HepG2 (cell line): ENCODE data around the gene GPC6. TPM values are rescaled to one million over a fixed set of nuclear protein-coding genes. Genes with fewer than 3 reads are reported as not detected.

ENCODE experiments used
- ATAC-seq: fragments of 200-7000 bp; cut with Tn5 transposase; 3 replicates; pipeline ENCODE4 v1.9.1; 2020; ENCODE audit warnings: mild to moderate bottlenecking, moderate library complexity
- BruUV-seq: library from RNA; stranded (reverse); fragments of 400-500 nt; replicated peaks from 2 replicates; lab custom pipeline; 2021; lab: Mats Ljungman, UMichigan
- CTCF ChIA-PET: fragments of 300-600 bp; formaldehyde crosslinking; extraction: SDS; loops from one replicate; lab custom pipeline; 2021; ENCODE audit warnings: low total read pairs, inconsistent platforms, low intra/inter-chr PET ratio; lab: Yijun Ruan, JAX
- POLR2A ChIA-PET: fragments of 350-600 bp; sonication (Branson Sonifier 250); formaldehyde crosslinking; loops from one replicate; lab custom pipeline; 2020; ENCODE audit warnings: antibody characterized with exemption, inconsistent platforms; lab: Yijun Ruan, JAX
- DNase-seq: peaks from one replicate; pipeline ENCODE4 v3.0.0-alpha.2; 2015; ENCODE audit warnings: low spot score
- FAIRE-seq: peaks from 3 replicates; lab custom pipeline; 2011; peaks lifted over from hg19 to GRCh38; lab: Jason Lieb, UNC
- H2AFZ ChIP-seq: one replicate; pipeline ENCODE4 v1.6.1; 2011; ENCODE audit warnings: low read length, inconsistent platforms
- H3K27ac ChIP-seq: fragments of 300-600 bp; 3 replicates; pipeline ENCODE4 v1.8.0; 2011; ENCODE audit warnings: mixed run types, mild to moderate bottlenecking, mixed read lengths, low read length, inconsistent platforms; ENCODE audit not compliant: insufficient read depth; ENCODE audit errors: extremely low read length
- H3K27me3 ChIP-seq, 2 experiments: fragments of 200-600 bp in 1 of 2; 2 replicates in 1 of 2; 3 replicates in 1 of 2; pipeline versions ENCODE4 v1.6.0 to v1.8.0; 2011; ENCODE audit warnings: low read length in 2 of 2, mild to moderate bottlenecking in 2 of 2, moderate library complexity in 2 of 2, inconsistent platforms in 1 of 2; ENCODE audit not compliant: insufficient read depth in 2 of 2, control insufficient read depth in 1 of 2
- H3K36me3 ChIP-seq, 2 experiments: fragments of 200-600 bp in 1 of 2; replicated peaks in 1 of 2; 2 replicates in 1 of 2; 3 replicates in 1 of 2; pipeline versions ENCODE4 v1.5.1 to v1.8.0; 2011; ENCODE audit warnings: low read length in 2 of 2, inconsistent platforms in 1 of 2; ENCODE audit not compliant: insufficient read depth in 2 of 2, control insufficient read depth in 1 of 2
- H3K4me1 ChIP-seq: 2 replicates; pipeline ENCODE4 v1.5.1; 2012; ENCODE audit warnings: low read length, inconsistent platforms; ENCODE audit not compliant: insufficient read depth
- H3K4me2 ChIP-seq: 2 replicates; pipeline ENCODE4 v1.6.0; 2011; ENCODE audit warnings: low read depth, low read length, inconsistent platforms
- H3K4me3 ChIP-seq, 3 experiments: fragments of 200-600 bp in 1 of 3; sonication (generic), shearing (Covaris generic) in 1 of 3; replicated peaks in 1 of 3; 2 replicates each; pipeline ENCODE4 v1.5.1; 2011 to 2016; ENCODE audit warnings: low read length in 3 of 3, inconsistent platforms in 2 of 3, low read depth in 2 of 3, mild to moderate bottlenecking in 2 of 3, control low read depth in 1 of 3, mixed read lengths in 1 of 3; ENCODE audit not compliant: insufficient read depth in 1 of 3
- H3K79me2 ChIP-seq: one replicate; pipeline ENCODE4 v1.6.1; 2011; ENCODE audit warnings: low read length, inconsistent platforms; ENCODE audit not compliant: insufficient read depth
- H3K9ac ChIP-seq: 2 replicates; pipeline ENCODE4 v1.6.0; 2011; ENCODE audit warnings: mild to moderate bottlenecking, low read depth, low read length, inconsistent platforms; ENCODE audit not compliant: insufficient read depth
- H3K9me3 ChIP-seq: 2 replicates; pipeline ENCODE4 v1.5.1; 2012; ENCODE audit warnings: mild to moderate bottlenecking, low read length
- H4K20me1 ChIP-seq: 2 replicates; pipeline ENCODE4 v1.6.0; 2011; ENCODE audit warnings: inconsistent platforms, mild to moderate bottlenecking, low read length, moderate library complexity; ENCODE audit not compliant: insufficient read depth
- ISL2 ChIP-seq: sonication (generic); formaldehyde crosslinking; IDR thresholded peaks from 2 replicates; pipeline ENCODE4 v1.5.0; 2020; ENCODE audit warnings: missing genetic modification reagents
- RCOR2 ChIP-seq: IDR thresholded peaks from 2 replicates; pipeline ENCODE4 v1.6.1; 2016; ENCODE audit warnings: missing biosample characterization, missing genetic modification reagents
- ZNF460 ChIP-seq: sonication (generic); formaldehyde crosslinking; IDR thresholded peaks from 2 replicates; pipeline ENCODE4 v1.5.1; 2020; ENCODE audit warnings: missing genetic modification reagents, mild to moderate bottlenecking, borderline replicate concordance
- ZNF530 ChIP-seq: sonication (generic); formaldehyde crosslinking; IDR thresholded peaks from 2 replicates; pipeline ENCODE4 v1.5.0; 2020; ENCODE audit warnings: low read depth, mild to moderate bottlenecking, missing genetic modification reagents
- ZNF660 ChIP-seq: sonication (generic); formaldehyde crosslinking; IDR thresholded peaks from 2 replicates; pipeline ENCODE4 v1.5.1; 2020; ENCODE audit warnings: mild to moderate bottlenecking, low read depth, missing genetic modification reagents, borderline replicate concordance
- WGBS: methylation state at CpG from one replicate; pipeline ENCODE4 v1.1.6; 2017; ENCODE audit warnings: low lambda C conversion rate; 5-methylcytosine and 5-hydroxymethylcytosine counted together
- in situ Hi-C: cut with HindIII; loops from 2 replicates; pipeline ENCODE4 v1.10.0; 2017; ENCODE audit warnings: low pct_unique_long_range_greater_than_20kb; ENCODE audit not compliant: extremely low pct_ligation_motif_present
- intact Hi-C: fragments of 100-400 bp; cut with micrococcal nuclease; formaldehyde crosslinking; loops from one replicate; pipeline ENCODE4 v1.10.0; 2022; ENCODE audit not compliant: unreplicated experiment
- polyA plus RNA-seq, 8 experiments: library from polyadenylated mRNA; depleted of rRNA in 3 of 8; stranded (reverse) in 7 of 8; unstranded in 1 of 8; fragments of >200 nt; fragmentation: Illumina TruSeq in 4 of 8; extraction: Trizol in 4 of 8; gene quantifications; 2 replicates each; pipeline versions ENCODE4 v1.2.1 to v1.2.3, GENCODE V29; 2011 to 2016; ENCODE audit warnings: low read depth in 4 of 8, missing spikeins in 1 of 8, mixed read lengths in 1 of 8; ENCODE audit not compliant: insufficient read depth in 1 of 8
- total RNA-seq, 5 experiments: library from RNA; depleted of rRNA; stranded (reverse); fragments of >200 nt; fragmentation: Illumina TruSeq; extraction: Trizol; gene quantifications; 2 replicates each; pipeline ENCODE4 v1.2.3, GENCODE V29; 2016; ENCODE audit warnings: low read depth in 1 of 5

The GPC6 gene
- total and polyA plus RNA-seq, 2 of the 13 experiments (the other 11 are each of a cell fraction or from before 2014, with no cell fraction given) = 24.5 to 33.9 TPM

GRCh38 chr13:93977986-93978385 lies 751.4 kb downstream of the GPC6 start:
- no peak for TF ChIP-seq ISL2 (CRISPR knock-in tag)
- WGBS = 93% methylated on average over 3 of the region's 3 CpGs
- DNase-seq = no peak
- no peaks in the 10 kb centered on the region for H3K79me2 ChIP-seq
- H4K20me1 ChIP-seq = no peaks in the 10 kb centered on the region
- H2AFZ ChIP-seq = no peak overlapping the region
- in situ Hi-C loops = no loop called here
- H3K4me3 ChIP-seq = no peak overlapping the region
- no peak for FAIRE-seq
- no peak overlapping the region for H3K27ac ChIP-seq
- H3K9ac ChIP-seq = no peak overlapping the region
- H3K4me2 ChIP-seq = no peak overlapping the region
- BruUV-seq = no TSS peak
- ChIA-PET POLR2A (no interaction called here), CTCF (no interaction called here)
- H3K9me3 ChIP-seq = no peaks in the 10 kb centered on the region
- no peaks in the 10 kb centered on the region for H3K36me3 ChIP-seq
- peaks cover 1% of the 10 kb centered on the region; the same call in 1 of the 2 replicates for H3K4me1 ChIP-seq
- no peaks in the 10 kb centered on the region for H3K27me3 ChIP-seq
- no peak for ATAC-seq
- intact Hi-C loops = no loop called here

GRCh38 chr13:93981426-93981977 lies 754.9 kb downstream of the GPC6 start:
- H3K36me3 ChIP-seq = no peaks in the 10 kb centered on the region
- ChIA-PET CTCF (no interaction called here), POLR2A (no interaction called here)
- no peaks in the 10 kb centered on the region for H3K9me3 ChIP-seq
- no TSS peak for BruUV-seq
- no peak for FAIRE-seq
- no peak for ATAC-seq
- no peak overlapping the region for H2AFZ ChIP-seq
- intact Hi-C loops = no loop called here
- no peaks in the 10 kb centered on the region for H3K27me3 ChIP-seq
- H3K9ac ChIP-seq = no peak overlapping the region
- in situ Hi-C loops = no loop called here
- no peak overlapping the region for H3K4me2 ChIP-seq
- WGBS = 98% methylated on average over 1 of the region's 1 CpG
- DNase-seq = no peak
- H3K27ac ChIP-seq = no peak overlapping the region
- no peaks in the 10 kb centered on the region for H3K79me2 ChIP-seq
- TF ChIP-seq ZNF460 = no peak
- TF ChIP-seq RCOR2 (CRISPR knock-in tag) = no peak
- TF ChIP-seq ZNF660 (CRISPR knock-in tag) = no peak
- no peak for TF ChIP-seq ZNF530
- TF ChIP-seq, all 625 proteins: peak for 0
- Histone ChIP-seq H4K20me1 (no peaks in the 10 kb centered on the region), H3K4me3 (no peak overlapping the region), H3K4me1 (no peaks in the 10 kb centered on the region)
